HepG2 (cell line): ENCODE measurements around the gene CER1. TPM values are rescaled to one million over a fixed set of nuclear protein-coding genes. Genes with fewer than 3 reads are reported as not detected.
A peak's percentile ranks its signal among the peaks of the same experiment; 100 is the strongest.

Experiments used
- ADNP ChIP-seq: sonication (generic); formaldehyde crosslinking; IDR thresholded peaks from 2 replicates; pipeline ENCODE4 v1.4.0; 2020; ENCODE audit warnings: missing genetic modification reagents
- ARNT ChIP-seq: fragments of 450-650 bp; IDR thresholded peaks from 2 replicates; pipeline ENCODE4 v1.6.1; 2017
- CHD2 ChIP-seq: IDR thresholded peaks from 2 replicates; pipeline ENCODE4 v1.6.1; 2011; ENCODE audit warnings: low read depth, low read length, improper control_type of control experiment
- GATAD1 ChIP-seq: IDR thresholded peaks from 2 replicates; pipeline ENCODE4 v1.6.1; 2016; ENCODE audit warnings: missing genetic modification reagents, missing compliant biosample characterization
- GZF1 ChIP-seq: sonication (generic); formaldehyde crosslinking; IDR thresholded peaks from 2 replicates; pipeline ENCODE4 v1.5.1; 2020; ENCODE audit warnings: mild to moderate bottlenecking, missing genetic modification reagents
- HNRNPUL1 ChIP-seq: fragments of 200-400 bp; formaldehyde crosslinking; IDR thresholded peaks from 2 replicates; pipeline ENCODE4 v1.6.1; 2017; ENCODE audit warnings: low read depth, mild to moderate bottlenecking, low read length, moderate library complexity
- KDM5B ChIP-seq: sonication (generic); formaldehyde crosslinking; IDR thresholded peaks from 2 replicates; pipeline ENCODE4 v1.4.0; 2020; ENCODE audit warnings: missing genetic modification reagents, mild to moderate bottlenecking, borderline replicate concordance
- MXD1 ChIP-seq: sonication (generic); formaldehyde crosslinking; IDR thresholded peaks from 2 replicates; pipeline ENCODE4 v1.4.0; 2020; ENCODE audit warnings: mild to moderate bottlenecking, missing genetic modification reagents
- NCOR1 ChIP-seq: fragments of 200-600 bp; sonication (generic); IDR thresholded peaks from 2 replicates; pipeline ENCODE4 v1.7.0; 2017; ENCODE audit warnings: antibody characterized with exemption, low read length, borderline replicate concordance
- NFATC3 ChIP-seq: sonication (generic); formaldehyde crosslinking; IDR thresholded peaks from 2 replicates; pipeline ENCODE4 v1.5.1; 2020; ENCODE audit warnings: mild to moderate bottlenecking, missing genetic modification reagents
- PBX3 ChIP-seq: sonication (generic); formaldehyde crosslinking; IDR thresholded peaks from 2 replicates; pipeline ENCODE4 v1.8.1; 2023; ENCODE audit warnings: missing genetic modification reagents, inconsistent platforms, borderline replicate concordance
- PHF5A ChIP-seq: IDR thresholded peaks from one replicate; pipeline ENCODE4 v1.6.1; 2018; ENCODE audit warnings: low read depth, missing genetic modification reagents; ENCODE audit not compliant: unreplicated experiment
- SETDB1 ChIP-seq: sonication (generic); formaldehyde crosslinking; IDR thresholded peaks from 2 replicates; pipeline ENCODE4 v1.5.1; 2020; ENCODE audit warnings: missing genetic modification reagents, mild to moderate bottlenecking, borderline replicate concordance
- SKI ChIP-seq: fragments of 450-650 bp; IDR thresholded peaks from one replicate; pipeline ENCODE4 v1.6.1; 2018; ENCODE audit warnings: mild to moderate bottlenecking; ENCODE audit not compliant: partially characterized antibody
- SRSF9 ChIP-seq: fragments of 200-400 bp; formaldehyde crosslinking; IDR thresholded peaks from 2 replicates; pipeline ENCODE4 v1.6.1; 2018; ENCODE audit warnings: borderline replicate concordance, mild to moderate bottlenecking, low read depth, low read length; ENCODE audit not compliant: insufficient read depth, poor library complexity, severe bottlenecking
- TFE3 ChIP-seq: IDR thresholded peaks from 2 replicates; pipeline ENCODE4 v1.6.1; 2016
- ZMYM3 ChIP-seq: sonication (generic); formaldehyde crosslinking; IDR thresholded peaks from 2 replicates; pipeline ENCODE4 v1.5.1; 2020; ENCODE audit warnings: mild to moderate bottlenecking, missing genetic modification reagents
- ZNF142 ChIP-seq: sonication (generic); formaldehyde crosslinking; IDR thresholded peaks from 2 replicates; pipeline ENCODE4 v1.4.0; 2020; ENCODE audit warnings: missing genetic modification reagents
- ZNF883 ChIP-seq: sonication (generic); formaldehyde crosslinking; IDR thresholded peaks from 2 replicates; pipeline ENCODE4 v1.5.1; 2020; ENCODE audit warnings: mild to moderate bottlenecking, missing genetic modification reagents; ENCODE audit errors: not compliant biosample characterization
- ZSCAN30 ChIP-seq: sonication (generic); formaldehyde crosslinking; IDR thresholded peaks from 2 replicates; pipeline ENCODE4 v1.5.0; 2020; ENCODE audit warnings: mild to moderate bottlenecking, missing genetic modification reagents
- polyA plus RNA-seq, 8 experiments: library from polyadenylated mRNA; depleted of rRNA in 3 of 8; stranded (reverse) in 7 of 8; unstranded in 1 of 8; fragments of >200 nt; fragmentation: Illumina TruSeq in 4 of 8; extraction: Trizol in 4 of 8; gene quantifications; 2 replicates each; pipeline versions ENCODE4 v1.2.1 to v1.2.3, GENCODE V29; 2011 to 2016; ENCODE audit warnings: low read depth in 4 of 8, missing spikeins in 1 of 8, mixed read lengths in 1 of 8; ENCODE audit not compliant: insufficient read depth in 1 of 8
- total RNA-seq, 5 experiments: library from RNA; depleted of rRNA; stranded (reverse); fragments of >200 nt; fragmentation: Illumina TruSeq; extraction: Trizol; gene quantifications; 2 replicates each; pipeline ENCODE4 v1.2.3, GENCODE V29; 2016; ENCODE audit warnings: low read depth in 1 of 5

Gene CER1
- total and polyA plus RNA-seq, 2 of the 13 experiments (the other 11 are each of a cell fraction or from before 2014, with no cell fraction given) = 0.18 TPM; not detected in 1

- TF ChIP-seq ZNF142 (CRISPR knock-in tag) = 0 out of 2 replicates have a peak, but pooled peaks have one; percentile 35
- TF ChIP-seq GZF1 (CRISPR knock-in tag) = no peak
- no peak for TF ChIP-seq NFATC3
- no peak for TF ChIP-seq CHD2
- no peak for TF ChIP-seq NCOR1
- TF ChIP-seq GATAD1 (CRISPR knock-in tag) = peak; percentile 66
- TF ChIP-seq SRSF9 = no peak
- TF ChIP-seq ARNT = no peak
- no peak for TF ChIP-seq ZSCAN30
- TF ChIP-seq ZNF883 (CRISPR knock-in tag) = no peak
- TF ChIP-seq PHF5A = no peak
- no peak for TF ChIP-seq ZMYM3 (CRISPR knock-in tag)
- TF ChIP-seq PBX3 (CRISPR knock-in tag) = no peak
- TF ChIP-seq SKI = no peak
- TF ChIP-seq MXD1 (CRISPR knock-in tag) = peak; percentile 72; the same call in 1 of the 2 replicates
- peak; percentile 50; the same call in 1 of the 2 replicates for TF ChIP-seq TFE3 (CRISPR knock-in tag)
- TF ChIP-seq KDM5B (CRISPR knock-in tag) = peak; percentile 86; the same call in 1 of the 2 replicates
- TF ChIP-seq ADNP (CRISPR knock-in tag) = no peak
- no peak for TF ChIP-seq SETDB1 (CRISPR knock-in tag)
- no peak for TF ChIP-seq HNRNPUL1
Measured at GRCh38 chr9:14693251-14693861, 29.2 kb downstream of the CER1 start, which contains the start of gene ZDHHC21 (continued).
